H1 (cell line): ENCODE data around the gene LDLRAD4. TPM values are rescaled to one million over a fixed set of nuclear protein-coding genes. Genes with fewer than 3 reads are reported as not detected.

Experiments
- CTCF ChIA-PET: fragments of 300-600 bp; sonication (Branson Sonifier 250); formaldehyde crosslinking; loops from one replicate; lab custom pipeline; 2021; ENCODE audit not compliant: partially characterized antibody; lab: Charles Lee
- POLR2A ChIA-PET: fragments of 300-600 bp; sonication (Branson Sonifier 250); formaldehyde crosslinking; loops from one replicate; lab custom pipeline; 2021; ENCODE audit warnings: inconsistent platforms; ENCODE audit not compliant: partially characterized antibody; lab: Charles Lee
- DNase-seq, 2 experiments: peaks; one replicate each; pipeline versions ENCODE4 v3.0.0 to v3.0.0-alpha.2; 2010 to 2022; ENCODE audit warnings: low spot score in 2 of 2, low read depth in 1 of 2, mixed read lengths in 1 of 2
- FAIRE-seq: peaks from 2 replicates; lab custom pipeline; 2011; peaks lifted over from hg19 to GRCh38; lab: Jason Lieb, UNC
- H2AFZ ChIP-seq: 2 replicates; pipeline ENCODE4 v1.8.1; 2012; ENCODE audit warnings: low read length, inconsistent platforms
- H2AK5ac ChIP-seq: 2 replicates; pipeline ENCODE4 v1.6.1; 2013; ENCODE audit warnings: low read depth, low read length
- H2BK120ac ChIP-seq: replicated peaks from 2 replicates; pipeline ENCODE3; 2013; ENCODE audit warnings: low read depth, low read length, inconsistent platforms
- H2BK12ac ChIP-seq: 2 replicates; pipeline ENCODE4 v1.6.1; 2013; ENCODE audit warnings: low read depth, low read length
- H2BK15ac ChIP-seq: 2 replicates; pipeline ENCODE4 v1.6.1; 2013; ENCODE audit warnings: low read length
- H2BK20ac ChIP-seq: 2 replicates; pipeline ENCODE4 v1.6.1; 2013; ENCODE audit warnings: low read length
- H2BK5ac ChIP-seq: 2 replicates; pipeline ENCODE4 v1.6.1; 2013; ENCODE audit warnings: low read depth, low read length
- H3K14ac ChIP-seq: 2 replicates; pipeline ENCODE4 v1.6.1; 2013; ENCODE audit warnings: inconsistent platforms; ENCODE audit not compliant: insufficient read length
- H3K18ac ChIP-seq: 2 replicates; pipeline ENCODE4 v1.6.1; 2013; ENCODE audit warnings: low read length; ENCODE audit errors: extremely low read depth
- H3K23ac ChIP-seq: 2 replicates; pipeline ENCODE4 v1.6.1; 2013; ENCODE audit warnings: inconsistent platforms; ENCODE audit not compliant: insufficient read length
- H3K23me2 ChIP-seq: 2 replicates; pipeline ENCODE4 v1.6.1; 2013; ENCODE audit warnings: low read depth, low read length
- H3K27ac ChIP-seq: 2 replicates; pipeline ENCODE4 v1.6.1; 2011; ENCODE audit warnings: low read depth, low read length, inconsistent platforms
- H3K27me3 ChIP-seq, 4 experiments: replicated peaks in 1 of 4; 1 replicate in 1 of 4; 2 replicates in 3 of 4; pipeline versions ENCODE4 v1.6.1 to v1.8.1; 2011 to 2013; ENCODE audit warnings: low read length in 3 of 4, mild to moderate bottlenecking in 3 of 4, inconsistent platforms in 2 of 4, mixed read lengths in 2 of 4, moderate library complexity in 1 of 4; ENCODE audit not compliant: control insufficient read depth in 3 of 4, insufficient read depth in 3 of 4; ENCODE audit errors: extremely low read depth in 1 of 4
- H3K36me3 ChIP-seq, 4 experiments: 2 replicates each; pipeline versions ENCODE4 v1.6.1 to v1.8.1; 2011 to 2013; ENCODE audit warnings: mild to moderate bottlenecking in 4 of 4, low read length in 3 of 4, moderate library complexity in 2 of 4, control low read depth in 1 of 4, inconsistent platforms in 1 of 4; ENCODE audit not compliant: insufficient read depth in 4 of 4, control insufficient read depth in 2 of 4
- H3K4ac ChIP-seq: replicated peaks from 2 replicates; pipeline ENCODE3; 2013; ENCODE audit warnings: low read length, low read depth, mixed read lengths, inconsistent platforms; ENCODE audit not compliant: insufficient read length
- H3K4me1 ChIP-seq, 4 experiments: replicated peaks in 1 of 4; 1 replicate in 1 of 4; 2 replicates in 3 of 4; pipeline versions ENCODE4 v1.6.1 to v1.8.1; 2011 to 2013; ENCODE audit warnings: low read length in 3 of 4, inconsistent platforms in 2 of 4, mixed read lengths in 1 of 4; ENCODE audit not compliant: insufficient read depth in 4 of 4, control insufficient read depth in 3 of 4
- H3K4me2 ChIP-seq, 2 experiments: 2 replicates each; pipeline versions ENCODE4 v1.6.1 to v1.8.1; 2011 to 2013; ENCODE audit warnings: low read depth in 2 of 2, low read length in 2 of 2, control low read depth in 1 of 2, inconsistent platforms in 1 of 2, mild to moderate bottlenecking in 1 of 2; ENCODE audit not compliant: insufficient read depth in 1 of 2
- H3K4me3 ChIP-seq, 4 experiments: fragments of 200-600, 300-600 bp in 1 of 4; sonication (generic), shearing (Covaris generic), sonication (Bioruptor Twin) in 1 of 4; 2 replicates each; pipeline versions ENCODE4 v1.5.1 to v1.8.1; 2011 to 2016; ENCODE audit warnings: low read length in 4 of 4, low read depth in 3 of 4, control low read depth in 2 of 4, inconsistent platforms in 2 of 4, mild to moderate bottlenecking in 2 of 4, mixed read lengths in 1 of 4, moderate library complexity in 1 of 4; ENCODE audit not compliant: insufficient read depth in 2 of 4; ENCODE audit errors: extremely low read depth in 1 of 4
- H3K56ac ChIP-seq: replicated peaks from 2 replicates; pipeline ENCODE3; 2013; ENCODE audit warnings: low read depth, mild to moderate bottlenecking, mixed read lengths, low read length, inconsistent platforms; ENCODE audit not compliant: insufficient read length
- H3K79me1 ChIP-seq: 2 replicates; pipeline ENCODE4 v1.6.1; 2013; ENCODE audit warnings: low read depth, low read length, control low read depth
- H3K79me2 ChIP-seq, 2 experiments: 2 replicates each; pipeline versions ENCODE4 v1.6.1 to v1.8.1; 2012 to 2013; ENCODE audit warnings: low read length in 2 of 2, mild to moderate bottlenecking in 2 of 2, inconsistent platforms in 1 of 2; ENCODE audit not compliant: insufficient read depth in 2 of 2, control insufficient read depth in 1 of 2
- H3K9ac ChIP-seq, 4 experiments: replicated peaks in 1 of 4; 1 replicate in 1 of 4; 2 replicates in 3 of 4; pipeline versions ENCODE4 v1.6.1 to v1.8.1; 2011 to 2013; ENCODE audit warnings: low read depth in 3 of 4, low read length in 3 of 4, control low read depth in 2 of 4, mild to moderate bottlenecking in 2 of 4, moderate library complexity in 2 of 4, inconsistent platforms in 1 of 4; ENCODE audit errors: extremely low read depth in 1 of 4
- H3K9me3 ChIP-seq, 2 experiments: 2 replicates each; pipeline versions ENCODE4 v1.6.1 to v1.8.1; 2012 to 2013; ENCODE audit warnings: mild to moderate bottlenecking in 2 of 2, moderate library complexity in 2 of 2, control low read depth in 1 of 2, inconsistent platforms in 1 of 2, low read depth in 1 of 2, low read length in 1 of 2, mixed read lengths in 1 of 2; ENCODE audit not compliant: insufficient read depth in 2 of 2
- H4K20me1 ChIP-seq, 2 experiments: replicated peaks in 1 of 2; 2 replicates each; pipeline versions ENCODE3 to v1.8.1; 2011 to 2013; ENCODE audit warnings: inconsistent platforms in 2 of 2, low read length in 2 of 2, mild to moderate bottlenecking in 1 of 2; ENCODE audit not compliant: insufficient read depth in 2 of 2, control insufficient read depth in 1 of 2
- H4K5ac ChIP-seq: 2 replicates; pipeline ENCODE4 v1.6.1; 2013; ENCODE audit warnings: low read length, low read depth, mixed read lengths, inconsistent platforms; ENCODE audit not compliant: insufficient read length
- H4K8ac ChIP-seq: 2 replicates; pipeline ENCODE4 v1.8.0; 2013; ENCODE audit warnings: mild to moderate bottlenecking, moderate library complexity, low read length, inconsistent platforms; ENCODE audit not compliant: insufficient read depth; ENCODE audit errors: extremely low read depth
- H4K91ac ChIP-seq: replicated peaks from 2 replicates; pipeline ENCODE3; 2013; ENCODE audit warnings: low read length, mixed read lengths, inconsistent platforms; ENCODE audit not compliant: insufficient read length
- YY1 ChIP-seq: IDR thresholded peaks from 2 replicates; pipeline ENCODE4 v1.6.1; 2011; ENCODE audit warnings: low read depth, mild to moderate bottlenecking, low read length
- WGBS, 2 experiments: shearing (Covaris generic) in 1 of 2; methylation state at CpG; one replicate each; pipeline versions ENCODE4 v1.1.6 to v1.1.7; 2013 to 2015; ENCODE audit warnings: low lambda C conversion rate in 2 of 2, mixed read lengths in 2 of 2, inconsistent platforms in 1 of 2, low coverage in 1 of 2, missing lambda C conversion rate in 1 of 2; ENCODE audit not compliant: insufficient replicate concordance in 2 of 2, insufficient coverage in 1 of 2, insufficient read length in 1 of 2; ENCODE audit errors: extremely low coverage in 1 of 2, missing lambda C conversion rate in 1 of 2; 5-methylcytosine and 5-hydroxymethylcytosine counted together
- polyA plus RNA-seq, 7 experiments: library from polyadenylated mRNA; depleted of rRNA in 3 of 7; stranded (reverse) in 5 of 7; unstranded in 2 of 7; fragments of >200 nt in 5 of 7; fragments of 200-250 nt in 2 of 7; gene quantifications; 1 replicate in 5 of 7; 2 replicates in 1 of 7; 4 replicates in 1 of 7; pipeline versions ENCODE4 v1.2.1 to v1.2.3, GENCODE V29; 2011 to 2013; ENCODE audit warnings: missing spikeins in 2 of 7, mixed read lengths in 2 of 7
- total RNA-seq: library from RNA; stranded (reverse); fragmentation: NEBNext Ultra II Directional; extraction: Animal tissue kit (Norgen Biotek cat#: 25700); gene quantifications from 2 replicates; pipeline ENCODE4 v1.2.1, GENCODE V29; 2021

LDLRAD4 gene
- total and polyA plus RNA-seq, 2 of the 8 experiments (the other 6 are each of a cell fraction or from before 2014, with no cell fraction given) = 0.77 to 1.4 TPM

DNA sequence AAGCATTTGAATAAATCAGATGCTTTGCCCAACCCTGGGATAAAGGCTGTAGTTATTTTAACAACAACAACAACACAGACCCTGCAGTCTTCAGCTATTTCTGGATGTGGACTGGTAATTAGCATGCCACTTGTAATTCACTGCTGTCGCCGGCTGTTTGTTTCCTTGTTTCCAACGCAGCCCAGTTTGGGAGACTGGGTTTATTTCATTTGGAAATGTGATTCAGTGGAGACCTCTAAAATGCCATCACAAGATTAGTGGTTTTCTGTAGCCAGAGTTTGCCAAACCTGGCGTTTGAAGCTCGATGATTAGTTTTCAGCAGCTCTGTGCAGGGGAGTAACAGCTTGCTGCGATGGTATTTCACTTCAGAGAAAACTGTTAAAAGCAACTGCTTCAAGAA, 83.5 kb downstream of the LDLRAD4 start:
- H2BK5ac ChIP-seq = no peak overlapping the region
- H3K79me1 ChIP-seq = no peaks in the 10 kb centered on the region
- no peak overlapping the region for H3K4me3 ChIP-seq
- no peaks in the 10 kb centered on the region for H3K27me3 ChIP-seq
- no peak overlapping the region for H2BK15ac ChIP-seq
- peaks cover 0 to 3% of the 10 kb centered on the region in 2 experiments for H4K20me1 ChIP-seq
- no peak overlapping the region for H2AK5ac ChIP-seq
- H3K79me2 ChIP-seq = no peaks in the 10 kb centered on the region
- no peak overlapping the region for H2AFZ ChIP-seq
- FAIRE-seq (no peak), DNase-seq (no peak)
- no peak overlapping the region for H3K56ac ChIP-seq
- no peak overlapping the region for H4K8ac ChIP-seq
- TF ChIP-seq YY1 = no peak
- no peak overlapping the region for H2BK20ac ChIP-seq
- no peak overlapping the region for H2BK120ac ChIP-seq
- no peak overlapping the region for H3K27ac ChIP-seq
- ChIA-PET CTCF (interaction anchor here (0.8 to 1.2 kb wide), 5 partner anchors 9 to 200 kb away, joined by 3 to 5 read pairs (median 3); no protein-coding TSS in a partner anchor), POLR2A (no interaction called here)
- no peak overlapping the region for H2BK12ac ChIP-seq
- no peak overlapping the region for H3K9ac ChIP-seq
- no peaks in the 10 kb centered on the region for H3K9me3 ChIP-seq
- H4K91ac ChIP-seq = no peak overlapping the region
- no peaks in the 10 kb centered on the region for H3K36me3 ChIP-seq
- 68% methylated on average over 6 of the region's 6 CpGs; no CpG with 5 or more reads in 1 of the 2 experiments for WGBS, 2 experiments
- H4K5ac ChIP-seq = no peak overlapping the region
- no peak overlapping the region for H3K23ac ChIP-seq
- H3K4ac ChIP-seq = no peak overlapping the region
- peaks cover 0 to 5% (median 2%) of the 10 kb centered on the region in 4 experiments; a peak in 3 of 7 replicates for H3K4me1 ChIP-seq
- no peak overlapping the region for H3K18ac ChIP-seq
- H3K14ac ChIP-seq = no peak overlapping the region
- no peak overlapping the region for H3K4me2 ChIP-seq
- no peaks in the 10 kb centered on the region; the same call in 1 of the 2 replicates for H3K23me2 ChIP-seq
